CD4-positive, CD25-positive, alpha-beta regulatory T cell (primary cell): ENCODE results near the gene SPTBN4. TPM values are rescaled to one million over a fixed set of nuclear protein-coding genes. Genes with fewer than 3 reads are reported as not detected.
"Not testable (repeated sequence)": the region's sequence is repeated elsewhere in the genome, so short reads cannot be mapped to it uniquely, and the experiment has no call there.

Experiments used
- ATAC-seq, 2 donors: fragments of 150-1000 bp; cut with Tn5 transposase; one replicate each; pipeline ENCODE4 v1.10.0; 2021; ENCODE audit warnings: low read depth in 2 of 2, moderate number of reproducible peaks in 2 of 2, moderate library complexity in 1 of 2
- DNase-seq, 3 donors: peaks; one replicate each; pipeline versions ENCODE4 v3.0.0 to v3.0.0-alpha.2; 2012 to 2022; ENCODE audit warnings: mixed read lengths in 1 of 3
- H3K27ac ChIP-seq: one replicate; pipeline ENCODE4 v1.7.0; 2013; ENCODE audit warnings: mild to moderate bottlenecking, low read length; ENCODE audit not compliant: insufficient read depth, poor library complexity, severe bottlenecking
- H3K27me3 ChIP-seq: one replicate; pipeline ENCODE4 v1.7.0; 2013; ENCODE audit warnings: low read length; ENCODE audit not compliant: control insufficient read depth, insufficient read depth
- H3K36me3 ChIP-seq: one replicate; pipeline ENCODE4 v1.7.0; 2013; ENCODE audit warnings: mild to moderate bottlenecking, low read length, moderate library complexity; ENCODE audit not compliant: control insufficient read depth, insufficient read depth
- H3K4me1 ChIP-seq: 2 replicates; pipeline ENCODE4 v1.7.0; 2013; ENCODE audit warnings: mild to moderate bottlenecking, low read length; ENCODE audit not compliant: insufficient read depth, control insufficient read depth, poor library complexity, severe bottlenecking
- H3K4me3 ChIP-seq: one replicate; pipeline ENCODE4 v1.7.0; 2013; ENCODE audit warnings: low read depth, mild to moderate bottlenecking, low read length, moderate library complexity
- H3K9me3 ChIP-seq, 2 experiments: 1 replicate in 1 of 2; 2 replicates in 1 of 2; pipeline ENCODE4 v1.7.0; 2013; ENCODE audit warnings: low read length in 2 of 2, mild to moderate bottlenecking in 1 of 2, moderate library complexity in 1 of 2; ENCODE audit not compliant: control insufficient read depth in 2 of 2
- H3K27ac Mint-ChIP-seq, 3 donors: one replicate each; pipeline ENCODE4 v1.8.0; 2020 to 2022; ENCODE audit warnings: mild to moderate bottlenecking in 3 of 3, mixed read lengths in 3 of 3, moderate library complexity in 2 of 3
- H3K27me3 Mint-ChIP-seq: one replicate; pipeline ENCODE4 v1.8.0; 2022; ENCODE audit warnings: mild to moderate bottlenecking, mixed read lengths
- H3K36me3 Mint-ChIP-seq: one replicate; pipeline ENCODE4 v1.8.0; 2020; ENCODE audit warnings: mixed read lengths
- H3K4me1 Mint-ChIP-seq, 4 donors: one replicate each; pipeline ENCODE4 v1.8.0; 2020 to 2022; ENCODE audit warnings: mixed read lengths in 4 of 4, mild to moderate bottlenecking in 1 of 4
- H3K4me3 Mint-ChIP-seq, 4 donors: one replicate each; pipeline ENCODE4 v1.8.0; 2020 to 2022; ENCODE audit warnings: mild to moderate bottlenecking in 4 of 4, mixed read lengths in 4 of 4, moderate library complexity in 3 of 4
- H3K9me3 Mint-ChIP-seq, 7 donors: one replicate each; pipeline ENCODE4 v1.8.0; 2020 to 2022; ENCODE audit warnings: mixed read lengths in 7 of 7, mild to moderate bottlenecking in 3 of 7, moderate library complexity in 2 of 7
- polyA plus RNA-seq, 4 donors: library from polyadenylated mRNA; unstranded; fragments of 300-500 nt; fragmentation: Illumina TruSeq; gene quantifications; one replicate each; pipeline ENCODE4 v1.2.3, GENCODE V29; 2021
- total RNA-seq: library from RNA; stranded (reverse); gene quantifications from one replicate; pipeline ENCODE4 v1.2.3, GENCODE V29; 2022

The SPTBN4 gene
- total and polyA plus RNA-seq, 5 donors from 2014 or later: not detected

GRCh38 chr19:40513345-40513678, 46.5 kb downstream of the SPTBN4 start:
- H3K9me3 Mint-ChIP-seq: peaks cover 0 to 3% (median 0%) of the 10 kb centered on the region in 7 donors
- no peaks in the 10 kb centered on the region for H3K4me1 ChIP-seq
- no peak overlapping the region for H3K27ac Mint-ChIP-seq
- no peaks in the 10 kb centered on the region for H3K9me3 ChIP-seq
- no peaks in the 10 kb centered on the region for H3K36me3 ChIP-seq
- H3K4me3 ChIP-seq: no peak overlapping the region
- no peak for ATAC-seq
- H3K36me3 Mint-ChIP-seq: no peaks in the 10 kb centered on the region
- peaks cover 0 to 10% (median 0%) of the 10 kb centered on the region in 4 donors for H3K4me1 Mint-ChIP-seq
- peaks cover 37% of the 10 kb centered on the region for H3K27me3 Mint-ChIP-seq
- no peak overlapping the region for H3K27ac ChIP-seq
- H3K4me3 Mint-ChIP-seq: no peak overlapping the region
- H3K27me3 ChIP-seq: peaks cover 10% of the 10 kb centered on the region
- no peak for DNase-seq

DNA sequence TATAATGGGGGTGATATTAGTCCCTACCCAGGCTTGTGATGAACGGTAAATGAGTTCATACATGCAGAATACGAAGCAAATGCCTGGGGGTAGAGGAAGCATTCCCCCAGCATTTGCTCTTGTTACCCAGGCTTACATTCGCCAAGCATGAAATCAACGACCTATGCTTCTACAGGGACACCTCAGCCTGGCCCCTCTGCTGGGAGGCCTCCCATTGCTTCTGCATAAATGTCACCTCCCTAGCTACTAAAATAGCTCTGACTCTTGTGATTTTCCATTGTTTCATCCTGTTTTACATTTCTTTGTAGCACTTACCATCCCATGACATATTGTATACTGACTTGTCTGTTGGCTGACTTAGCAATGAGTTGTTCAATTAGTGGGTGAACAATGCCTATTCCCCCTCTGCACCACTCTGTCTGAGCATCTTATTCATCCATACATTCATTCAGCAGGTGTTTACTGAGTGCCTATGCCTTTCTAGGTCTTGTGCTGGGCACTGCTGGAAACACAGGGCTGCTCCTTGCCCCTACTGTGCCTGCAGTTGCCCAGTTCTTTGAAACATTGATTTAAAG, 47.0 kb downstream of the SPTBN4 start:
- no peaks in the 10 kb centered on the region for H3K9me3 ChIP-seq
- Mint-ChIP-seq H3K4me1 (peaks cover 0 to 10% (median 0%) of the 10 kb centered on the region in 4 donors), H3K9me3 (peaks cover 0 to under 1% (median 0%) of the 10 kb centered on the region in 7 donors), H3K4me3 (peak overlapping the region in 1 of 4 donors; percentile 31), H3K27ac (peak overlapping the region in 1 of 3 donors; percentile 83), H3K36me3 (no peaks in the 10 kb centered on the region), H3K27me3 (peaks cover 32% of the 10 kb centered on the region)
- no peaks in the 10 kb centered on the region for H3K4me1 ChIP-seq
- no peak for DNase-seq
- H3K27ac ChIP-seq: no peak overlapping the region
- H3K4me3 ChIP-seq: no peak overlapping the region
- H3K27me3 ChIP-seq: peaks cover 10% of the 10 kb centered on the region
- no peaks in the 10 kb centered on the region for H3K36me3 ChIP-seq
- no peak for ATAC-seq

- Mint-ChIP-seq H3K4me3 (peak overlapping the region in 1 of 4 donors; percentile 28), H3K36me3 (no peaks in the 10 kb centered on the region), H3K9me3 (peaks cover 0 to 3% (median 0%) of the 10 kb centered on the region in 7 donors), H3K4me1 (peaks cover 0 to 9% (median 0%) of the 10 kb centered on the region in 4 donors), H3K27ac (no peak overlapping the region), H3K27me3 (peaks cover 6% of the 10 kb centered on the region)
- no peak for DNase-seq
- Histone ChIP-seq H3K4me1 (no peaks in the 10 kb centered on the region), H3K27ac (no peak overlapping the region), H3K4me3 (no peak overlapping the region), H3K36me3 (no peaks in the 10 kb centered on the region), H3K27me3 (peaks cover 4% of the 10 kb centered on the region), H3K9me3 (no peaks in the 10 kb centered on the region)
- no peak for ATAC-seq
Observed at GRCh38 chr19:40517248-40517647, 50.4 kb downstream of the SPTBN4 start.

DNA sequence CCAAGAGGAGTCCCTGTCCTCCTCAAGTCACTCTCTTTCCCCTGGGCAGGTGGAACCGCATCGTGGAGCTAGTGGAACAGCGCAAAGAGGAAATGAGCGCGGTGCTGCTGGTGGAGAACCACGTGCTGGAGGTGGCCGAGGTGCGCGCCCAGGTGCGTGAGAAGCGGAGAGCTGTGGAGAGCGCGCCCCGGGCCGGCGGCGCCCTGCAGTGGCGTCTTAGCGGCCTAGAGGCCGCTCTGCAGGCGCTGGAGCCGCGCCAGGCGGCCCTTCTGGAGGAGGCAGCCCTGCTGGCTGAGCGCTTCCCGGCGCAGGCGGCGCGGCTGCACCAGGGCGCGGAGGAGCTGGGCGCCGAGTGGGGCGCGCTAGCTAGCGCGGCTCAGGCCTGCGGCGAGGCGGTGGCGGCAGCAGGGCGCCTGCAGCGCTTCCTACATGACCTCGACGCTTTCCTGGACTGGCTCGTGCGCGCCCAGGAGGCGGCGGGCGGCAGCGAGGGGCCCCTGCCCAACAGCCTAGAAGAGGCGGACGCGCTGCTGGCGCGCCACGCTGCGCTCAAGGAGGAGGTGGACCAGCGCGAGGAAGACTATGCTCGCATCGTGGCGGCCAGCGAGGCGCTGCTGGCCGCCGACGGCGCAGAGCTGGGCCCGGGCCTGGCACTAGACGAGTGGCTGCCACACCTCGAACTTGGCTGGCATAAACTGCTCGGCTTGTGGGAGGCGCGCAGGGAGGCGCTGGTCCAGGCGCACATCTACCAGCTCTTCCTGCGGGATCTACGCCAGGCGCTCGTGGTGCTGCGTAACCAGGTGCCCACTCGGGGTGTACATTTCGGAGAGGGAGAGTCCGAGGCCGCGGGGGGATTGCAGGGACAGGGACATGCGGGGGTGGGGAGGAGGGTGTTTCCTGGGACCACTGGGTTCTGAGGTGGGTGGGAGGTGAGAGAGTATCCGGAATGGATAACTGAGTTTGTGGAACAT, 52.8 kb downstream of the SPTBN4 start:
- H3K4me3 Mint-ChIP-seq: no peak overlapping the region

DNA sequence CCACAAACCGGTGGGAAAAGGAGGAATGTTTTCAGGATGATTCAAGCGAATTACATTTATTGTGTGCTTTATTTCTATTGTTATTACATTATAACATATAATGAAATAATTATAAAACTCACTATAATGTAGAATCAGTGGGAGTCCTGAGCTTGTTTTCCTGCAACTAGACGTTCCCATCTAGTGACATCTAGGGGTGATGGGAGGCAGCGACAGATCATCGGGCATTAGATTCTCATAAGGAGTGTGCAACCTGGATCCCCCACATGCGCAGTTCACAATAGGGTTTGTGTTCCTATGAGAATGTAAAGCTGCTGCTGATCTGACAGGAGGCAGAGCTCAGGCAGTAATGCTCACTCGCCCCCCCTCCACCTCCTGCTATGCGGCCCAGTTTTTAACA, 54.5 kb downstream of the SPTBN4 start:
- DNase-seq (peak in 2 of 3 donors; percentile 27 to 38), ATAC-seq (no peak)
- Mint-ChIP-seq H3K27ac (no peak overlapping the region), H3K4me1 (peaks cover 0 to 4% (median 0%) of the 10 kb centered on the region in 4 donors), H3K36me3 (peaks cover 3% of the 10 kb centered on the region), H3K4me3 (no peak overlapping the region), H3K9me3 (peaks cover 0 to 3% (median 0%) of the 10 kb centered on the region in 7 donors), H3K27me3 (peaks cover 4% of the 10 kb centered on the region)
- H3K9me3 ChIP-seq: no peaks in the 10 kb centered on the region
- no peak overlapping the region for H3K4me3 ChIP-seq
- no peaks in the 10 kb centered on the region for H3K4me1 ChIP-seq
- H3K27ac ChIP-seq: no peak overlapping the region
- H3K27me3 ChIP-seq: no peaks in the 10 kb centered on the region
- no peaks in the 10 kb centered on the region for H3K36me3 ChIP-seq

More for the DNA sequence above, 52.8 kb downstream of the SPTBN4 start:
- ATAC-seq (no peak), DNase-seq (peak in 1 of 3 donors; percentile 18)
- Histone ChIP-seq H3K4me1 (no peaks in the 10 kb centered on the region), H3K9me3 (no peaks in the 10 kb centered on the region), H3K27ac (no peak overlapping the region), H3K36me3 (no peaks in the 10 kb centered on the region), H3K4me3 (no peak overlapping the region), H3K27me3 (no peaks in the 10 kb centered on the region)
- H3K4me1 Mint-ChIP-seq: peaks cover 0 to 5% (median 0%) of the 10 kb centered on the region in 4 donors
- peaks cover 4% of the 10 kb centered on the region for H3K27me3 Mint-ChIP-seq
- H3K27ac Mint-ChIP-seq: peak overlapping the region in 1 of 3 donors; percentile 63
- H3K9me3 Mint-ChIP-seq: peaks cover 0 to 3% (median 0%) of the 10 kb centered on the region in 7 donors
- H3K36me3 Mint-ChIP-seq: no peaks in the 10 kb centered on the region

DNA sequence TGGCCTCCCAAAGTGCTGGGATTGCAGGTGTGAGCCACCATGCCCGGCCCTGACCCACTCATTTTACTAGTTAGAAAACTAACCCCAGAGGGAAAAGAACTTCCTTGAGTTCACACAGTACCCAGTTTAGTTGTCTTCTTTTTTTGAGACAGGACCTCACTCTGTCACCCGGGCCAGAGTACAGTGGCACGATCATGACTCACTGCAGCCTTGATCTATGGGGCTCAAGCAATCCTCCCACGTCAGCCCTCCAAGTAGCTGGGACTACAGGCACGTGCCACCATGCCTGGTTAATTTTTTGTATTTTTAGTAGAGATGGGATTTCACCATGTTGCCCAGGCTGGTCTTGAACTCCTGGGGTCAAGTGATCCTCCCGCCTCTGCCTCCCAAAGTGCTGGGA, 55.1 kb downstream of the SPTBN4 start:
- not testable (repeated sequence) for H3K9me3 ChIP-seq, H3K27ac ChIP-seq, H3K4me3 ChIP-seq, H3K27me3 Mint-ChIP-seq, H3K36me3 Mint-ChIP-seq, H3K4me1 ChIP-seq, H3K27me3 ChIP-seq, H3K4me3 Mint-ChIP-seq, H3K36me3 ChIP-seq, DNase-seq, H3K27ac Mint-ChIP-seq, H3K4me1 Mint-ChIP-seq, ATAC-seq, H3K9me3 Mint-ChIP-seq

DNA sequence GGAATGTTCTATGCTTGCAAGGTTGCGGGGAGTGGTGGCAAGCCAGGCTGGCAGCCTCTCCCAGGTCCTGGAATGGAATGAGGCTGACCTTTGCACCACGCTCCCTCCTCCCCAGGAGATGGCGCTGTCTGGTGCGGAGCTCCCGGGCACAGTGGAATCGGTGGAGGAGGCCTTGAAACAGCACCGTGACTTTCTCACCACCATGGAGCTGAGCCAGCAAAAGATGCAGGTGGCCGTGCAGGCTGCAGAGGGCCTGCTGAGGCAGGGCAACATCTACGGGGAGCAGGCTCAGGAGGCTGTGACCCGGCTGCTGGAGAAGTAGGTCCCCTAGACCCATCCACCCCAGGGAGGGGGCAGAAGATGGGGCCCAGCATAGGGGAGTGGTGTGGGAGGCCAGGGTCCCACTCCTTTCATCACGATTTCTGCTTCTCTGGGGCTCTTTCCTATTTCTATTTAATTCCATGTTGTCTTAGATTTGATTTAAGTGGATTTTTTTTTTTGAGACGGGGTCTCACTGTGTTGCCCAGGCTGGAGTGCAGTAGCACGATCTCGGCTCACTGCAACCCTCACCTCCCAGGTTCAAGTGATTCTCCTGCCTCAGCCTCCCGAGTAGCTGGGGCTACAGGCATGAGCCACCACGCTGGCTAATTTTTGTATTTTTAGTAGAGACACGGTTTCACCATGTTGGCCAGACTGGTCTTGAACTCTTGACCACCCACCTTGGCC, 56.7 kb downstream of the SPTBN4 start:
- peaks cover 0 to 3% (median 0%) of the 10 kb centered on the region in 7 donors for H3K9me3 Mint-ChIP-seq
- H3K36me3 Mint-ChIP-seq: peaks cover 3% of the 10 kb centered on the region
- peak in 2 of 3 donors; percentile 9 to 57 for DNase-seq
- Histone ChIP-seq H3K4me3 (no peak overlapping the region), H3K9me3 (no peaks in the 10 kb centered on the region), H3K36me3 (no peaks in the 10 kb centered on the region), H3K27me3 (no peaks in the 10 kb centered on the region), H3K27ac (no peak overlapping the region), H3K4me1 (no peaks in the 10 kb centered on the region)
- peak in 1 of 2 donors; percentile 39 for ATAC-seq
- no peak overlapping the region for H3K27ac Mint-ChIP-seq
- H3K27me3 Mint-ChIP-seq: peaks cover 4% of the 10 kb centered on the region
- no peak overlapping the region for H3K4me3 Mint-ChIP-seq
- peaks cover 0 to 6% (median 3%) of the 10 kb centered on the region in 4 donors for H3K4me1 Mint-ChIP-seq
